Heart left ventricle (tissue), 16 donors: ENCODE results near the gene CSNK1G1. TPM values are rescaled to one million over a fixed set of nuclear protein-coding genes. Genes with fewer than 3 reads are reported as not detected.

Experiments
- ATAC-seq, 4 donors: fragments of 200-7000 bp; cut with Tn5 transposase; one replicate each; pipeline ENCODE4 v1.9.1; 2020 to 2022; ENCODE audit warnings: moderate library complexity in 4 of 4, mild to moderate bottlenecking in 3 of 4, moderate number of reproducible peaks in 1 of 4
- DNase-seq, 5 donors: peaks; one replicate each; pipeline ENCODE4 v3.0.0-alpha.2; 2020
- H3K27ac ChIP-seq, 12 donors: fragments of 200-600 bp; sonication (generic) in 4 of 12; one replicate each; pipeline versions ENCODE4 v1.5.0 to v1.8.0; 2016 to 2022; ENCODE audit warnings: mild to moderate bottlenecking in 2 of 12
- H3K27me3 ChIP-seq, 9 donors: fragments of 200-600 bp; sonication (generic) in 2 of 9; one replicate each; pipeline versions ENCODE4 v1.5.1 to v1.8.0; 2016 to 2022; ENCODE audit warnings: mild to moderate bottlenecking in 3 of 9
- H3K36me3 ChIP-seq, 9 donors: fragments of 200-600 bp; sonication (generic) in 2 of 9; one replicate each; pipeline versions ENCODE4 v1.5.0 to v1.8.0; 2018 to 2022; ENCODE audit warnings: mild to moderate bottlenecking in 2 of 9
- H3K4me1 ChIP-seq, 12 donors: fragments of 200-600 bp; sonication (generic) in 4 of 12; one replicate each; pipeline versions ENCODE4 v1.5.0 to v1.8.0; 2016 to 2022; ENCODE audit warnings: mild to moderate bottlenecking in 3 of 12
- H3K4me3 ChIP-seq, 12 donors: fragments of 200-600 bp; sonication (generic) in 4 of 12; one replicate each; pipeline versions ENCODE4 v1.5.0 to v1.8.0; 2017 to 2022; ENCODE audit warnings: mild to moderate bottlenecking in 9 of 12, moderate library complexity in 4 of 12
- H3K9me3 ChIP-seq, 12 donors: fragments of 200-600 bp; sonication (generic) in 4 of 12; one replicate each; pipeline versions ENCODE4 v1.5.0 to v1.8.0; 2016 to 2022; ENCODE audit warnings: mild to moderate bottlenecking in 1 of 12
- CTCF ChIP-seq, 12 donors: fragments of 200-600 bp; sonication (generic) in 4 of 12; IDR thresholded peaks; one replicate each; pipeline versions ENCODE4 v1.5.0 to v1.8.0; 2018 to 2022; ENCODE audit warnings: antibody characterized with exemption in 12 of 12, mild to moderate bottlenecking in 5 of 12
- POLR2A ChIP-seq, 2 donors: fragments of 450-650 bp; IDR thresholded peaks; one replicate each; pipeline ENCODE4 v1.6.1; 2017; ENCODE audit warnings: antibody characterized with exemption in 2 of 2, mild to moderate bottlenecking in 2 of 2, moderate library complexity in 2 of 2
- WGBS, 4 donors: extraction: QIAGEN DNeasy Blood & Tissue Kit in 2 of 4; methylation state at CpG; one replicate each; pipeline versions ENCODE4 v1.1.5 to v1.1.7; 2013 to 2018; 5-methylcytosine and 5-hydroxymethylcytosine counted together
- intact Hi-C, 10 donors: fragments of 100-400 bp; cut with DNase I; formaldehyde crosslinking; loops; one replicate each; pipeline versions ENCODE4 v1.11.1 to v1.14.2; 2022
- polyA plus RNA-seq, 2 donors: library from polyadenylated mRNA; stranded (reverse); fragments of 200-250 nt; gene quantifications; one replicate each; pipeline ENCODE4 v1.2.3, GENCODE V29; 2013
- total RNA-seq, 9 donors: library from RNA; depleted of rRNA in 2 of 9; stranded (reverse); fragments of >200 nt in 2 of 9; fragmentation: NEBNext Ultra II Directional in 3 of 9; extraction: Animal tissue kit (Norgen Biotek cat#: 25700) in 3 of 9; gene quantifications; one replicate each; pipeline versions ENCODE4 v1.1.0 to v1.2.4, GENCODE V29; 2016 to 2023
- donor health status: ischemic (EF 13 %, LVEDD 7.1; RV severe dilation, severe dysfunction).
- donor health status: healthy with polysubstance abuse.
- donor health status: DM: no; HTN: yes; CAD: no.
- donor health status: DM: no; HTN: no; CAD: no.
- donor health status: ischemic (EF 25% LVEDD 6.9; RV normal size, moderate dysfunction).
- donor health status: ischemic (EF 25% LVEDD 5.7; RV mildly dilated, moderate dysfunction).
- donor health status: healthy.
- donor health status: DM: yes; HTN: yes; CAD: no.
- donor health status: ischemic (EF 35%, LVEDD 5.7; RV mildly dilated, moderate dysfunction).
- donor health status: nonischemic (EF 11% LVEDD 7.7; RV severe dilation, severe dysfunction).
- donor health status: DM: yes; HTN: yes; CAD: no.
- donor health status: PGD.
- donor health status: ischemic (EF 29% LVEDD 5.4; RV normal size, mild dysfunction).
- donor health status: nonischemic (EF 23%, LVEDD 6.1; RV moderate dilation, normal function).

Gene CSNK1G1
- total and polyA plus RNA-seq, 11 donors = 1.4 to 15.0 (median 7.4) TPM

GRCh38 chr15:64146041-64146440 lies 209.9 kb downstream of the CSNK1G1 start:
- H3K36me3 ChIP-seq = peaks cover 0 to 48% (median 40%) of the 10 kb centered on the region in 9 donors
- intact Hi-C loops = loop anchor here in 1 of 10 donors (10.0 kb wide), 1 partner anchor 51 kb away; the partner anchor contains the start of genes CIAO2A and SNX1
- peaks cover 0 to 20% (median 9%) of the 10 kb centered on the region in 12 donors for H3K4me1 ChIP-seq
- DNase-seq (peak; percentile 55 to 88 (median 71)), ATAC-seq (peak; percentile 87 to 94 (median 92))
- H3K27ac ChIP-seq = peak overlapping the region in 10 of 12 donors; percentile 26 to 83 (median 60)
- H3K9me3 ChIP-seq = no peaks in the 10 kb centered on the region
- TF ChIP-seq CTCF (IDR thresholded peaks at IDR 0.05) (no peak), POLR2A (IDR thresholded peaks at IDR 0.05) (no peak)
- H3K4me3 ChIP-seq = no peak overlapping the region
- no peaks in the 10 kb centered on the region for H3K27me3 ChIP-seq
- 42 to 57% (median 53%) methylated on average over 2 to 6 of the region's 6 CpGs for WGBS, 4 donors

- WGBS, 4 donors = 68 to 85% (median 76%) methylated on average over 8 to 14 of the region's 14 CpGs
- Histone ChIP-seq H3K27me3 (no peaks in the 10 kb centered on the region), H3K4me3 (no peak overlapping the region), H3K4me1 (peaks cover 0 to 19% (median 7%) of the 10 kb centered on the region in 12 donors), H3K36me3 (peaks cover 0 to 57% (median 45%) of the 10 kb centered on the region in 9 donors), H3K9me3 (no peaks in the 10 kb centered on the region), H3K27ac (no peak overlapping the region)
- intact Hi-C loops = loop anchor here in 1 of 10 donors (10.0 kb wide), 1 partner anchor 50 kb away; the partner anchor contains the start of genes CIAO2A and SNX1
- DNase-seq (no peak), ATAC-seq (no peak)
- TF ChIP-seq POLR2A (IDR thresholded peaks at IDR 0.05) = no peak
- no peak for TF ChIP-seq CTCF (IDR thresholded peaks at IDR 0.05)
Observed at GRCh38 chr15:64144565-64145281, 211.2 kb downstream of the CSNK1G1 start.

- Histone ChIP-seq H3K27me3 (no peaks in the 10 kb centered on the region), H3K9me3 (no peaks in the 10 kb centered on the region), H3K4me3 (no peak overlapping the region), H3K27ac (no peak overlapping the region), H3K36me3 (peaks cover 0 to 57% (median 45%) of the 10 kb centered on the region in 9 donors), H3K4me1 (peaks cover 0 to 19% (median 7%) of the 10 kb centered on the region in 12 donors)
- intact Hi-C loops = loop anchor here in 1 of 10 donors (10.0 kb wide), 1 partner anchor 49 kb away; the partner anchor contains the start of genes CIAO2A and SNX1
- ATAC-seq (no peak), DNase-seq (no peak)
- TF ChIP-seq POLR2A (IDR thresholded peaks at IDR 0.05) = no peak
- TF ChIP-seq CTCF (IDR thresholded peaks at IDR 0.05) = no peak
- 74 to 85% (median 84%) methylated on average over 7 to 8 of the region's 8 CpGs for whole genome bisulfite sequencing, 4 donors
Observed at GRCh38 chr15:64144192-64144564, 211.8 kb downstream of the CSNK1G1 start.

- intact Hi-C loops = loop anchor here in 1 of 10 donors (10.0 kb wide), 1 partner anchor 48 kb away; the partner anchor contains the start of genes CIAO2A and SNX1
- H3K36me3 ChIP-seq = peaks cover 0 to 64% (median 52%) of the 10 kb centered on the region in 9 donors
Observed at GRCh38 chr15:64143276-64143675, 212.7 kb downstream of the CSNK1G1 start.

More at GRCh38 chr15:64143276-64143675, 212.7 kb downstream of the CSNK1G1 start:
- Histone ChIP-seq H3K4me1 (peaks cover 0 to 19% (median 7%) of the 10 kb centered on the region in 12 donors), H3K9me3 (no peaks in the 10 kb centered on the region), H3K27ac (no peak overlapping the region), H3K4me3 (no peak overlapping the region), H3K27me3 (no peaks in the 10 kb centered on the region)
- no peak for TF ChIP-seq POLR2A (IDR thresholded peaks at IDR 0.05)
- TF ChIP-seq CTCF (IDR thresholded peaks at IDR 0.05) = no peak
- no peak for ATAC-seq
- 81 to 89% (median 85%) methylated on average over 6 of the region's 6 CpGs for WGBS, 4 donors
- no peak for DNase-seq
